Activated T-cell treated with anti-CD3 and anti-CD28 coated beads for 48 hours (primary cell): ENCODE results near the gene GPR108.
"Not testable (repeated sequence)": the region's sequence is repeated elsewhere in the genome, so short reads cannot be mapped to it uniquely, and the experiment has no call there.

Experiments used
- DNase-seq: peaks from one replicate; pipeline ENCODE4 v3.0.0-alpha.2; 2020; ENCODE audit warnings: low read depth

GPR108 gene

GRCh38 chr19:6761053-6761676, 23.8 kb upstream of the GPR108 start:
- DNase-seq, result no peak

- no peak for DNase-seq
Measured at GRCh38 chr19:6760606-6761005, 23.2 kb upstream of the GPR108 start.

DNA sequence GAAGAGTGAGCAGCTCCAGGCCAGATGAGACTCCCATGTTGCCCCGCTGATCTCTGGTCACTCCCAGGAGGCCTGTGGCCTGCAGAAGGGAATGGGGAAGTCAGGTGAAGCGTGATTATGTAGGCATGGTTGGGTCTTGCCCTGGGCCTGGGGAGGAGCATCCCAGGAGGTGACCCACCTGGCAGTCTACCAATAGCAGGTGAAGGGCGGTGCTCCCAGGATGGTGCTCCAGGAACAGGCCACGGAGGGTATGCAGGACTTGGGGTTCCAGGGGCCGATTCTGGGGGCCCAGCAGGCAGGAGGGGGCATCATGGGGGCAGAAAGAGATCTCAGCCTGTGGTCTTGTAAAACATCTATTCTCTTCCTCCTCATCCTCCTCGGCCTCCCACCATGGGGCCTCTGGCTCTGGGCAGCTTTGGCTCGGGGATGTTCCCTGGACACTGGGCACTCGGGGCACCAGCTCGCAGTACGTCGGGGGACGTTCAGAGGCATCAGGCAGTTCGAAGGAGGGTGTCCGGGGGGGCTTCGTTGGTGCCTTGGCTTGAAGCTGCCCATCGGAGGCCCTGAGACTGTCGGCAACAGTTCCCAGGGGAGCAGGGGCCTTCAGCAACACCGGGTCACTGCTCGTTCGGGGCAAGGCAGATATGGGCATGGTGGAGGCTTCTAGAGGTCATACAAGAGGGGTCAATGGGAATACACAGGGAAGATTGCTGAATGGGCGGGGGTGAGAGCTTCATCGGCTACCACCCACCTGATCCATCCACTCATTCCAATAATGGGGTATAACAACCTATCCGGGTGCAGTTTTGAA, 17.5 kb upstream of the GPR108 start:
- no peak for DNase-seq

- DNase-seq, result no peak
Measured at GRCh38 chr19:6754136-6754535, 16.8 kb upstream of the GPR108 start.

- DNase-seq, result peak; percentile 85
Measured at GRCh38 chr19:6753178-6754031, 16.0 kb upstream of the GPR108 start.

DNA sequence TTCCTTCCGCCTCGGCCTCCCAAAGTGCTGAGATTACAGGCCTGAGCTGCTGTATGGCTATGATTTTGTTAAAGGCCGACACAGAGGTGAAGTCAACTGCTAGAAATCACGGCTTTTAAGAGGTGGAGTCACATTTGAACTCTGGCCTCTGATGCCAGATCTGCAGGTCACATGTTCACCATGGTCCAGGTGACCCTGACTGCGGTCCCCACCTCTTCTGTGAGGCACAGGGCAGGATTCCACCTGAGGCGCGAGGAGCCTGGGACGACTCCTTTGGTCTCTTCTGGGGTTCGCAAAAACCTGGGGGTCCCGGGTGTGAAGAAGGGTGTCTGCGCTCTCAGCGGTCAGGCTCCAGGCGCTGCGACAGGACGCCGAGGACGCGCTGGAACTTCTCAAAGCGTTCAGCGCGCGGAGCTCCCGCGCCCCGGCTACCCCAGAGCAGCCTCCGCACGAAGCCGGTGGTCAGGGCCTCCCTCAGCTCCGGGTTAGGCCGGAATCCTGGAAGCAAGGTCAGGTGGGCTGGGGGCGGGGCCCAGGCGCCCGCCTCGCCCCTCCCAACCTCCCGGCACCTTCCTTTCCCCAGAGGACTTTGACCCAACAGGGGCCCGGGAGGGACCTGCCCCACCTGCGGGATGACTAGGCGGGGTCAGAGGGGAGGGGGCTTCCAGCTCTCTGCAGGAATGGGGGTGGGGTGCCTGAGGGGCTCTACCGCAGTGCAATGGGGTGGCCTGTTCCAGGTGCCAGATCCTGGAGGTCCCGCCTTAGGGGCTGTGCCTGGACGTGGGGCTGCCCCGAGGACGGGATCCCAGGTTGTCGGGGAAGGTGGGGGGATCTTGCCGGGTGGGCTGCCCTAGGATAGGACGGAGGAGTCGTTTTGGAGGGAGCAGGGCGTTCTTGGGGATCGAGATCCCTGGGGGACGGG, 15.1 kb upstream of the GPR108 start:
- no peak for DNase-seq

GRCh38 chr19:6751189-6751588, 13.8 kb upstream of the GPR108 start:
- no peak for DNase-seq

DNA sequence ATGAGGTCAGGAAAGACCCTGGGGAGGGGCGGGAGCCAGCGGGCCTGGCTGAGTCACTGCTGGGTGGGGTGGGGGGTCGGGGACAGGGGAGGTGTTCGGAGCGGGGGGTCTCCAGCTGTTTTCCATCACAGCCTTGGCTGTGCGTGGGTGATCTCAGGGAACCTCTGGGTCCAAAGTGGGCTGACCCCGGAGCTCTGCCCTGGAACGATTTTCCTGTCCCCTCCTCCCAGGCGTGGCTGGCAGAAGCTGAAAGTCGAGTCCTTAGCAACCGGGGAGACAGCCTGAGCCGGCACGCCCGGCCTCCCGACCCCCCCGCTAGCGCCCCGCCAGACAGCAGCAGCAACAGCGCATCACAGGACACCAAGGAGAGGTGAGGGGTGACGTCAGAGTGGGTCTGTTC, 12.7 kb upstream of the GPR108 start:
- DNase-seq, result no peak

GRCh38 chr19:6748543-6748942, 11.2 kb upstream of the GPR108 start:
- DNase-seq, result not testable (repeated sequence)

DNA sequence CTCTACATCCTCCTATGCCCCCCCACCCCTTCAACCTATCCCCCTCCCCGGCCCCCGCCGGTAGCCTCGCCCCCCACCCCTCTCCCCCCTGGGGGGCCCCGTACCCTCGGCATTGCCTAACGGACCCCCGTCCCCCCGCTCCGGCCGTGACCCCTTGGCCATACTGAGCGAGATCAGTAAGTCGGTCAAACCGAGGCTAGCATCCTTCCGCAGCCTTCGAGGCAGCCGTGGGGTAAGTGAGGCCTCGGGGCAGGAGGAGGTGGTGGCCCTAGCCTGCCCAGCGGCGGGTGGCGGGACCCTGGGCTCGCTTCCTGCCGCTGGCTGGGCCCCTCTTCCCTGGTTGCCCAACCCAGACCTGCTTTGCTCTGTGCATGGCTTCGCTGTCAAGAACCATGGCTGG, 8.6 kb upstream of the GPR108 start:
- DNase-seq, result no peak

DNA sequence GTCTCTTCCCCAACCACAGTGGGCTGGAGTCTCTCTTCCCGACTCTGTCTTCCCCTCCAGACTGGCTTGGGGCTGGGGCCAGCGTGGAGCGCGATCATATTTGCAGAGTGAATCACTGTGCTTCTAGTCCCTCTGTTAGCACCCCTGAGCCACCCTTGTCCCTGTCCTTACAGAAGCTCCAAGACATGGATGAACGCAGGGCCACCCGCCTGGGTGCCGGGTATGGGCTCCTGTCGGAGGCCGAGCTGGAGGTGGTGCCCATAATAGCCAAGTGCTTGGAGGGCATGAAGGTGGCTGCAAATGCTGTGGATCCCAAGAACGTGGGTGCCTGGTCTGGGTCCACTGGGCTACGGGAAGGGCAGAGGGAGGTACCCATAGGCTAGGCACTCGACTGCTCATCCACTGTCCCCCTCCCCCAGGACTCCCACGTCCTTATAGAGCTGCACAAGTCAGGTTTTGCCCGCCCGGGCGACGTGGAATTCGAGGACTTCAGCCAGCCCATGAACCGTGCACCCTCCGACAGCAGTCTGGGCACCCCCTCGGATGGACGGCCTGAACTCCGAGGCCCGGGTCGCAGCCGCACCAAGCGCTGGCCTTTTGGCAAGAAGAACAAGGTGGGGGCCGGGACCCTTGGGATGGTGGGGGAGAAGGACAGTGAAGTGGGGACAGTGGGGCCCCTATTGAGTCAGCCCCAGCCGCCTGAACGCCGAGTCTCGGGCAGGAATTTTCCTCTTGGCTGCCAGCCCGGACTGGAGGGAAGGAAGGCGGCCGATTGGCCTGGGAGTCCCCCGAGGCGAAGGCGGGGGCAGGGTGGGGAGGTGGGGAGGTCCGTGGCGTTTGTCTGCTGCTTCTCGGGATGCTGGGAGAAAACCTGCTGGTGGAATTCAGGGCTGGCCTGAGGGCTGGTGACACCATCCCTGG, 7.3 kb upstream of the GPR108 start:
- no peak for DNase-seq

DNA sequence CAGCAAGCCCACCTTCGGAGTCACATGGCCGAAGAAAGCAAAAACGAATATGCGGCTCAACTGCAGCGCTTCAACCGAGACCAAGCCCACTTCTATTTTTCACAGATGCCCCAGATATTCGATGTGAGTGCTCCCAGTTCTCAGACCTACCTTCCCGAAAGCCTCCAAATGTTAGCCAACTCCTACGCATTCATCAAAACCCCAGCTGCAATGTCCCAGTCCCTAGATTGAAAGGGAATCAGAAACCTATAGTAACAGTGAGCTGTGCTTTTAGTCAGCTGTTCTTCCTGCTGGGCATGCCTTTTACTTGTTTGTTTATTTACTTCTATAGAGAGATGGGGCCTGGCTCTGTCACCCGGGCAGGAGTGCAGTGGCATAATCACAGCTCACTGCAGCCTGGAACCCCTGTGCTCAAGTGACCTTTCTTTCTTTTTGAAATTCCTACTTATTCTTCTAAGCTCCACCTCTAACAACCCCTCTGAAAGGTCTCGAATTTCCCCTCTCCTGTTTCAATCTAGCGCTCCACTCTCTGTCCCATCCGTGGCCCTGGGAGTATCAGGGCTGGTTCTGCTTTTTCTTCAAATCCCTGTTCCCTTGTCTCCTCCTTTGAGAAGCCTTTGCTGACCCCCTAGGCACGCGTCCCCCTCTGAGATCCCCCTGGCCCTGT, 6.5 kb upstream of the GPR108 start:
- DNase-seq, result no peak

DNA sequence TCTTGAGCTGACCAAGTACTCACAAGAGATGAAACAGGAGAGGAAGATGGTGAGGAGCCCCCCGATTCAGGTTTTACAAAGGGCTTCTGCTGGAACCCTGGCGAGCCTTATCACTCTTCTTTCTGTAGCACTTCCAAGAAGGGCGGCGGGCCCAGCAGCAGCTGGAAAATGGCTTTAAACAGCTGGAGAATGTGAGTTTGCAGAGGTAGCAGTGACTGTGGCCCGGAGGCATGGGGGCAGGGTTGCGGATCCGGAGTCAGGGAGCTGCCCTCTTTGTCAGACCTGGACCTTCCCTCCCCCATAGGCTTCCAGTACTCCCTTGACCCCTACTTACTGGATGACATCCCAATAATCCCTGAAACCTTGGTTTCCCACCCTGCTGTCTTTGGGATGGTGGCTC, 5.7 kb upstream of the GPR108 start:
- no peak for DNase-seq

DNA sequence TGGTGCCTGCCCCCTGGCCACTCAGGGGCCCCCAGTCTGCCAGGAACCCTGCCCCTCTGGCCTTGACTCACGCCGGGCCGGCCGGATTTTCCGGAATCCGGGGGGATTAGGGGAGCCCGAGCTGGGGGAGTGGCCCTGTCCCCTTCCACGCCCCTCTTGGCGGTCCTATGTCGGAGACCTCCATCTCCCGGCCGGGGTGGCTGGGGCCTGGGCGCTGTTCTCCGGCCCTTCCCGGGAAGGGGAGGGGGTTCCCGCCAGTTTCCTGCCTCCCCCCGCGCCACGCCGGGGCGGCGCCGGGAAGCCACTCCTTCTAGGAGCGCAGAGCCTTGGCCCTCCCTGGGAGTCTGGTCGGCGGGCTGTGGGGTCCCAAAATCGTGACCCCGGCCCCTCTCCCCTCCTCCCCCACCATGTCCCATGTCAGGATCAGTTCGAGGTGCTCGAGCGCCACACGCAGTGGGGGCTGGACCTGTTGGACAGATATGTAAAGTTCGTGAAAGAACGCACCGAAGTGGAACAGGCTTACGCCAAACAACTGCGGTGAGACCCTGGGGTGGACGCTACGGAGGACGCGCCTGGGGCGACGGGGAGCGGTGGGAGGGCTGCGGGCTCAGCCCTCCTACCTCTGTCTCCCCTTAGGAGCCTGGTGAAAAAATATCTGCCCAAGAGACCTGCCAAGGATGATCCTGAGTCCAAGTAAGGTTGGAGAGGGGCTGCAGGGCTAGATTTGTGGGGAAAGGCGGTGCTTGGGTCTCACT, 3.4 kb upstream of the GPR108 start:
- DNase-seq, result no peak

DNA sequence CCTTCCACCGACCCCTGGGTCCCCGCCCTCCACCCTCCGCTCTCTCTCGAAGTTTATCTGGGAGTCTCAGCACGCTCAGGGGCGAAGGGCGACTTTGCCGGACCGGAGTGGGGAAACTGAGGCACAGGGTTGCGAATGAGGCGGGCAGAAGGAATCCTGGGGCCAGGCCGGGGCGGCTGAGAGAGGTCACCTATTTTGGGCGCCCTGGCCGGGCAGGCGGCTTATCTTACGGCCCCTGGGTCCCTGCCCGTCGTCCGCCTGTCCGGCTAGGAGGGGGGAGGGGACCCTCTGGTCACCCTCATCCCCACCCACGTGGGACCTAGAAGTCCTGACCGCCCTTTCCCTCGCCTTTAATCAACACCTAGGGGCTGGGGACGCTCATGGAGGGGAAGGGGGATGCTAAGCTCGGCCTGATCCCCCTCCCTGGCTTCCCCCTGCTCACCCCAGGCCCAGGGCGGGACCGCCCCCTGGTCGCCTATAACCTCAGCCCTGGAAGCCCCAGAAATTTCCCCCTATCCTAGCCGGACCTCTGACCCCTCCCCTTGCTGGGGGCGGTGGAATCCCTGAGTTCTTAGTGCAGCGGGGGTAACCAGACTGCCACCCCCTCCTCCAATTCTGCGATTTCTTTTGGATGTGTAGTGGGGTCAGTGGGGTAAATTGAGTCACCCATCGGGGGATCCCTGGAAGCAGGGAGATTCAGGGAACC, 2.7 kb upstream of the GPR108 start:
- DNase-seq, result no peak

DNA sequence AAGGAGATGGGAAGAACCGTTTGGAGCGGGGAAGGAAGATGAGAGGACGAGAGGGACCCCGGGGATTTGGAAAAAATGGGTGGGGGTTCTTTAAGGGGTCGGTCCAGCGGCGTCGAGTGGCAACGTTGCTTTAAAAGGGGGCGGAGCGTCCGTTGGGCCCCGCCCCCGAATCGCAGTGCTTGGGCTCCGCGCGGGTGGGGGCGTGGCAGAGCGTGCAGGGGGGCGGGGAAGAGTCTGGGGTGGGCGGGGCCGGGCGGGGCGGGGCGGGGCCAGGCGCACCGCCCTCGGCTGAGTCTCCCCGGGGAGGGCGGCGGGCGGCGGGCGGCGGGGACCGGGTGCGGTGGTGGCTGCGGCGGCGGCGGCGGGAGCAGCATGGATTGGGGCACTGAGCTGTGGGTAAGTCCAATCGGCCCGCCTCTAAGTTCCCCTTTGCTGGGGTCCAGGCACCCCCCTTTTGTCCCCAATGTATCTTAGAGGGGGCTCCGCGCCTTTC, 2.1 kb upstream of the GPR108 start, which contains the start of gene TRIP10:
Gene TRIP10, plus strand, starts transcription at position 291 of the 493 bp plus-strand sequence. Its CDS starts 82 bp downstream, at position 373.
- DNase-seq, result peak; percentile 84

DNA sequence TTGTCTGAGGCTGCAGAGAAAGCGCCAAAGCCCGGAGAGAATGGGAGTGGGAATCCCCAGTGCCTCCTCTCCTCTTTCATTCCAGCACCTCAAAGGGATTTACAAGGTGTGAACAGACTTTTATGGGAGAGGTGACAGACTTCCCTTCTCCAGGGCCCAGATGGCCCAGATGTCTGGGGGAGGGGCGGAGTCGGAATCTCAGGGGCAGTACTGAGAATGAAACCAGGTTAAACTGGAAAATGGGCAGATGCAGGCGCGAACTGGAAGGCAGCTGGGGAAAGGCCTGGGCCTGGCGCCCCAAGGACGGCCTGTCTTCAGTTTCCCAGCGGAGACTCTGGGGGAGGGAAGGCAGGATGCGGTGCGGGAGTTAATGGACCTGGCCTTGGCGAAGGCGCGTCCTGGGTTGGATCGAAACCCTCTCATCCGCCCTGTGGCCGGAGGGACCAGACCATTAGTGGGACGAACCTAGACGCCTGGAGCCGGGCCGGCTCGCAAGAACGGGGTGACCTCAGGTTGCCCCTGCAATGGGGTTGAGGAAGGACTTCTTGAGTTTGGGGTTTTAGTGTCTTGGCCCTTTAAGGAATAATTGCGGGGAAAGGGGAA, 1.5 kb upstream of the GPR108 start:
- DNase-seq, result no peak
